ENCODE results near the gene HAT1. TPM values are rescaled to one million over a fixed set of nuclear protein-coding genes. Genes with fewer than 3 reads are reported as not detected.

Gene HAT1
- polyA plus RNA-seq, 3 donors, result 16.9 to 63.3 (median 62.8) TPM

DNA sequence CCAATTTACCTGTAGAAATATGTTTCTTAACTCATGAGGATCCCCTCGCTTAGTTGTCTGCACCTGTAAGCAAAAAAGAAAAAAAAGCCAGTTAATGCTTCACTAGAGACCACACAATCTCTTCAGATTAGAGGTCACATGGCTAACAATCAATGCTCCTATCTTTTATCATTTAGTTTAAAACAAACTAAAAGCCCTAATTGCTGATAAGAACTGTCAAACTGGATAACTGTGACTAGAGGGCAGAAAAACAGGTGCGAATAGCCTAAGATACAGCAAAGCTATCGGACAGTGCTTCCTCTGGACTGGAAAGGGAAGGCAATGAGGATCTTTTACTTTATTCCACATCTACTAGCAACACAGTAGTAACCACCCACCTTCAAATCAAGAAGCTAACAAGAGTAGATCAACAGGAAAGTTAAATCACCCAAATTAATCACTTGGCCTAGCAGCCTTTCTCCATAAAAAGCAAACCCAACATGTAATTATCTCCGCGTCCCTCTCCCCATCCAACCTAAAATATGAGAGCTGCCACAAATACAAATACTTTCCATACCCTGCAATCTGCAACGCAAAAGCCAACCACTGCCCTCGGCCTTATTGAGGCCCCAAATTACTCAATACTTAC lies 29.0 kb upstream of the HAT1 start:
- Mint-ChIP-seq H3K27me3 (ENCODE audit: low read depth in 3 of 3) (peaks cover 2 to 7% (median 3%) of the 10 kb centered on the region in 3 donors), H3K4me1 (peaks cover 20% of the 10 kb centered on the region), H3K9me3 (peaks cover 0 to 3% (median 0%) of the 10 kb centered on the region in 7 donors), H3K27ac (peak overlapping the region; percentile 89 to 97 (median 92)), H3K4me3 (peak overlapping the region; percentile 99), H3K36me3 (peaks cover 14 to 19% of the 10 kb centered on the region in 2 donors)
- TF ChIP-seq, protein P1, sequence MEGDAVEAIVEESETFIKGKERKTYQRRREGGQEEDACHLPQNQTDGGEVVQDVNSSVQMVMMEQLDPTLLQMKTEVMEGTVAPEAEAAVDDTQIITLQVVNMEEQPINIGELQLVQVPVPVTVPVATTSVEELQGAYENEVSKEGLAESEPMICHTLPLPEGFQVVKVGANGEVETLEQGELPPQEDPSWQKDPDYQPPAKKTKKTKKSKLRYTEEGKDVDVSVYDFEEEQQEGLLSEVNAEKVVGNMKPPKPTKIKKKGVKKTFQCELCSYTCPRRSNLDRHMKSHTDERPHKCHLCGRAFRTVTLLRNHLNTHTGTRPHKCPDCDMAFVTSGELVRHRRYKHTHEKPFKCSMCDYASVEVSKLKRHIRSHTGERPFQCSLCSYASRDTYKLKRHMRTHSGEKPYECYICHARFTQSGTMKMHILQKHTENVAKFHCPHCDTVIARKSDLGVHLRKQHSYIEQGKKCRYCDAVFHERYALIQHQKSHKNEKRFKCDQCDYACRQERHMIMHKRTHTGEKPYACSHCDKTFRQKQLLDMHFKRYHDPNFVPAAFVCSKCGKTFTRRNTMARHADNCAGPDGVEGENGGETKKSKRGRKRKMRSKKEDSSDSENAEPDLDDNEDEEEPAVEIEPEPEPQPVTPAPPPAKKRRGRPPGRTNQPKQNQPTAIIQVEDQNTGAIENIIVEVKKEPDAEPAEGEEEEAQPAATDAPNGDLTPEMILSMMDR (IDR thresholded peaks at IDR 0.05), result no peak
- intact Hi-C loops (cut with micrococcal nuclease), result no loop called here
- H3K9ac ChIP-seq (ENCODE audit: insufficient read depth, low read length, poor library complexity, severe bottlenecking), result peak overlapping the region; percentile 80
- H3K36me3 ChIP-seq (replicated peaks in 1 of 2; ENCODE audit: control insufficient read depth in 1 of 2, insufficient read depth in 2 of 2, low read length in 2 of 2), result peaks cover 0 to 21% of the 10 kb centered on the region in 2 donors
- peak overlapping the region; percentile 80 for H3K4me2 ChIP-seq (replicated peaks; ENCODE audit: extremely low read depth, low read length, poor library complexity, severe bottlenecking)
- no peaks in the 10 kb centered on the region for H3K9me3 ChIP-seq (replicated peaks in 1 of 2; ENCODE audit: control insufficient read depth in 1 of 2, insufficient read depth in 1 of 2, low read length in 2 of 2)
- H3K27me3 ChIP-seq (ENCODE audit: control insufficient read depth in 2 of 2, insufficient read depth in 2 of 2, low read length in 2 of 2), result no peaks in the 10 kb centered on the region
- 51% methylated on average over 6 of the region's 7 CpGs for WGBS (ENCODE audit: insufficient coverage)
- peak overlapping the region; percentile 100 for H2AFZ ChIP-seq (ENCODE audit: insufficient read depth, low read depth, low read length, poor library complexity, severe bottlenecking)
- no peaks in the 10 kb centered on the region for H4K20me1 ChIP-seq (ENCODE audit: insufficient read depth, low read length)
- DNase-seq, result peak in 1 of 3 donors; percentile 11
- peak overlapping the region in 1 of 2 donors; percentile 88 for H3K27ac ChIP-seq (ENCODE audit: low read depth in 1 of 2, low read length in 2 of 2)
- H3K4me3 ChIP-seq (replicated peaks in 1 of 3; ENCODE audit: low read depth in 2 of 3, low read length in 3 of 3), result peak overlapping the region; percentile 92 to 99 (median 99)
- H3K79me2 ChIP-seq (ENCODE audit: insufficient read depth, low read length), result peaks cover 20% of the 10 kb centered on the region
- H3K4me1 ChIP-seq (ENCODE audit: control insufficient read depth in 1 of 2, insufficient read depth in 2 of 2, low read length in 2 of 2), result peaks cover 13 to 17% of the 10 kb centered on the region in 2 donors

DNA sequence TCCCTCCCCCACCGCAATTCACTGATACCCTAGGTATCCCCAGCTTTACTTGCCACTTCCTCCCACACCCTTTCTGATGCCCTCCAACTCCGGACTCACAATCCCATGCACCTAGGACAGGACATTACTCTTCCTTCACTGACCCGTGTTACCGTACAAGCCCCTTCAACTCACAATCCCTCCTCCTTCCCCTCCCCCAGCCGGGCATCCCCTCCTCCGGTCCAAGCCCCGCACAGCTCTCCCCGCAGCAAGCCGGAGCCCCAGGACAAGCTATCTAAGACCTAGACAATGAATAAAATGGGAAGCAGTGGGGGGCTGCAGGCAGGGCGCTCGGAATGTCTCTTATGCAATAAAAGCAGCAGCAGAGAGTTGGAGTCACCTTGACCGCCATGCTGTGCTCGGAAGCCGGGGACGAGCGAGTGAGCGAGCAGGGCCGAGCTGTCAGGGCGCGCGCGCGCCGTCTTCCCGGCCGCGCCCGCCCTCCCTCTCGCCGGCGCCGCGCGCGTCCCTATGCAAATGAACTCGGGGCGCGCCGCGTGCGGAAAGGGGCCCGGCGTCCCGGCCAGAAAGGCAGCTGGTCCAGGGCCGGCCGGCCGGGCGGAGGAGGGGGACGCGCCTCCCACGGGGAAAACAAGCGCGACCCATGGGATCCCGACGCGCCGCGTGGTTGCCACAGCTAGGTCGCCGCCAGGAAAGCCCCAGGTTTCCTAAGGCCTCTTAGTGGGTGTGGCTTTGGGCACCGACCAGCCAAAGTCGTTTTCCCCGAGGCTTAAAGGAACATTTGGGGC lies 28.2 kb upstream of the HAT1 start, which contains the start of gene SLC25A12:
Gene SLC25A12 (minus strand): TSS at position 421 of the 788 bp plus-strand sequence. CDS start 30 bp downstream, at position 391.
- TF ChIP-seq, protein P1 (IDR thresholded peaks at IDR 0.05), result no peak
- WGBS (ENCODE audit: insufficient coverage), result under 1% methylated on average over 55 of the region's 63 CpGs
- Histone ChIP-seq H3K4me1 (ENCODE audit: control insufficient read depth in 1 of 2, insufficient read depth in 2 of 2, low read length in 2 of 2) (peaks cover 13 to 17% of the 10 kb centered on the region in 2 donors), H3K27me3 (ENCODE audit: control insufficient read depth in 2 of 2, insufficient read depth in 2 of 2, low read length in 2 of 2) (no peaks in the 10 kb centered on the region), H3K27ac (ENCODE audit: low read depth in 1 of 2, low read length in 2 of 2) (peak within 1 kb of the TSS; percentile 57 to 88), H4K20me1 (ENCODE audit: insufficient read depth, low read length) (no peaks in the 10 kb centered on the region), H3K79me2 (ENCODE audit: insufficient read depth, low read length) (peaks cover 20% of the 10 kb centered on the region), H3K4me2 (replicated peaks; ENCODE audit: extremely low read depth, low read length, poor library complexity, severe bottlenecking) (peak within 1 kb of the TSS; percentile 80), H3K9ac (ENCODE audit: insufficient read depth, low read length, poor library complexity, severe bottlenecking) (peak within 1 kb of the TSS; percentile 80), H3K36me3 (replicated peaks in 1 of 2; ENCODE audit: control insufficient read depth in 1 of 2, insufficient read depth in 2 of 2, low read length in 2 of 2) (peaks cover 0 to 21% of the 10 kb centered on the region in 2 donors), H3K9me3 (replicated peaks in 1 of 2; ENCODE audit: control insufficient read depth in 1 of 2, insufficient read depth in 1 of 2, low read length in 2 of 2) (no peaks in the 10 kb centered on the region), H3K4me3 (replicated peaks in 1 of 3; ENCODE audit: low read depth in 2 of 3, low read length in 3 of 3) (peak within 1 kb of the TSS; percentile 92 to 99 (median 99)), H2AFZ (ENCODE audit: insufficient read depth, low read depth, low read length, poor library complexity, severe bottlenecking) (peak within 1 kb of the TSS; percentile 100)
- Mint-ChIP-seq H3K9me3 (peaks cover 0 to 7% (median under 1%) of the 10 kb centered on the region in 7 donors), H3K4me3 (peak within 1 kb of the TSS; percentile 99), H3K27me3 (ENCODE audit: low read depth in 3 of 3) (peaks cover 2 to 7% (median 3%) of the 10 kb centered on the region in 3 donors), H3K27ac (peak within 1 kb of the TSS; percentile 89 to 97 (median 92)), H3K4me1 (peaks cover 20% of the 10 kb centered on the region), H3K36me3 (peaks cover 14 to 17% of the 10 kb centered on the region in 2 donors)
- DNase-seq, result peak; percentile 64 to 87 (median 75)
- intact Hi-C loops (cut with micrococcal nuclease), result no loop called here

All from CD14-positive monocyte (primary cell).